ENCODE data around the gene FYN.

The FYN gene

DNA sequence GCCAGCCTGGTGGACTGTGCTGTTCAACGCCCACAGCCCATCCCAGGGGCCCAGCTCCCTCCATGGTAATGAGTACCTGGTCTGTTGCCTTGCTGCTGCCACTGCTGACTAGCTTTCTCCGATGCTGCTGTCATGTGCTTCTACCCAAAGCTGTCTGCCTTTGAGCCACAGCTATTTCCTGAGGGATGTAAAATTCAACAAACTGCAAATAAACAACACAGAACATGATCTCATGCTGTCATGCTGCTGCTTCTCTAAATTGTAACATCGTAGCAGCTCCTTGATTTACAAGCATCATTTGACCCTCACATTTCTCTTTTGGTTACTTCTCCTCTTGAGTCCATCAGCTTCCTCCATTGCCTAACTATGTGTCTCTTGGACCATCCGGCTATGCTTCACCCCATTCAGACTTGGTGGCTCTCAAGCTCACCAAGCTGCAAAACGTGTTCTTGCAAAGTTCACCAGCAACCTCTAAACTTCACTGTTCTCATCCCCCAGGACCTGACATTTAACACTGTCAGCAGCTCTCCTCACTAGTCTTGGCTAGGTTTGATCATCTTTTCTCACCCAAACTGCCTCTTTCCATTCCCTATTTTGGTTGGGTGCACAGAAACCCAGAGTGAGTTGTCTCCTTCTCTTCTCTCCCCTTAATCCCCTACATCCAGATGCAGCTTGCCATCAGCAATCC is 54.6 kb downstream of the FYN start:
- 92 to 94% methylated on average over 5 of the region's 5 CpGs for WGBS, 2 experiments (ENCODE audit: insufficient coverage in 2 of 2)
- no peak overlapping the region for H3K27ac ChIP-seq (ENCODE audit: low read depth, low read length, severe bottlenecking)
- H3K9me3 ChIP-seq (ENCODE audit: control insufficient read depth, low read length) = peaks cover 8% of the 10 kb centered on the region
- H3K4me1 ChIP-seq (ENCODE audit: control insufficient read depth, insufficient read depth, low read length, poor library complexity, severe bottlenecking) = peaks cover 8% of the 10 kb centered on the region
- peaks cover 23% of the 10 kb centered on the region for H3K36me3 ChIP-seq (ENCODE audit: control insufficient read depth, insufficient read depth, low read length)
- H3K4me3 ChIP-seq (ENCODE audit: extremely low read depth, insufficient read depth, low read length, poor library complexity, severe bottlenecking) = no peak overlapping the region

DNA sequence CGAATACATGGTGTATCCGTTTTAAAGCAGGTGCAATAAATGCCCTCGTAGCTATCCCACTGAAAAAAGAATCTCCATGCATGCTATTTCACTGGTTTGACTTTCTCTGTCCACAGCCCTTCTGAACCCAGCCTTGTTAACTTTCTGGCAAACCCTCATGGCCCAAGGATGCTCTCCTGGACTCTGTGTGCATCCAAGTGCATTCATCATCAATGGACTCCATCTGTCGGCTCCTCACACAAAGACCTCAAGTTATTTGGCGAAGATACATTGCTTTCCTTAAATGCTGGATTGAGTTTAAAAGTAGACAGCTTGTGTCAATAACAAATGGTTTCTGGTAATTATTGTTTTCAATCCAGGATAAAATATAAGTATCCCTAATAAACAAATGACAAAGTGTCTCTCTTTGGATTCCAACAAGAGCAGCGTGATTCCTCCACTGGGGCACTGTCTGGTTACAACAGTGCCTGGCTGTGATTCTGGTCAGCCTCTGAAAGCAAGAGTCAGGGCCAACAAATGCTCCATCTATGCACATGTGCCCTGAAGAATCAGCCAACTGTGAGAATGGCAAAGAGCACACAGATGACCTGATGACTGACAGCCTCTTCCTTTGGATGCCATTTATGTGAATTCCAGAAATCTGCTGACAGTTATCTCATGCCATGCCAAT is 55.7 kb downstream of the FYN start:
- Histone ChIP-seq H3K27ac (ENCODE audit: low read depth, low read length, severe bottlenecking) (no peak overlapping the region), H3K9me3 (ENCODE audit: control insufficient read depth, low read length) (peaks cover 8% of the 10 kb centered on the region), H3K4me1 (ENCODE audit: control insufficient read depth, insufficient read depth, low read length, poor library complexity, severe bottlenecking) (no peaks in the 10 kb centered on the region), H3K36me3 (ENCODE audit: control insufficient read depth, insufficient read depth, low read length) (peaks cover 29% of the 10 kb centered on the region), H3K4me3 (ENCODE audit: extremely low read depth, insufficient read depth, low read length, poor library complexity, severe bottlenecking) (no peak overlapping the region)
- WGBS, 2 experiments (ENCODE audit: insufficient coverage in 2 of 2) = 95 to 98% methylated on average over 4 to 5 of the region's 6 CpGs

DNA sequence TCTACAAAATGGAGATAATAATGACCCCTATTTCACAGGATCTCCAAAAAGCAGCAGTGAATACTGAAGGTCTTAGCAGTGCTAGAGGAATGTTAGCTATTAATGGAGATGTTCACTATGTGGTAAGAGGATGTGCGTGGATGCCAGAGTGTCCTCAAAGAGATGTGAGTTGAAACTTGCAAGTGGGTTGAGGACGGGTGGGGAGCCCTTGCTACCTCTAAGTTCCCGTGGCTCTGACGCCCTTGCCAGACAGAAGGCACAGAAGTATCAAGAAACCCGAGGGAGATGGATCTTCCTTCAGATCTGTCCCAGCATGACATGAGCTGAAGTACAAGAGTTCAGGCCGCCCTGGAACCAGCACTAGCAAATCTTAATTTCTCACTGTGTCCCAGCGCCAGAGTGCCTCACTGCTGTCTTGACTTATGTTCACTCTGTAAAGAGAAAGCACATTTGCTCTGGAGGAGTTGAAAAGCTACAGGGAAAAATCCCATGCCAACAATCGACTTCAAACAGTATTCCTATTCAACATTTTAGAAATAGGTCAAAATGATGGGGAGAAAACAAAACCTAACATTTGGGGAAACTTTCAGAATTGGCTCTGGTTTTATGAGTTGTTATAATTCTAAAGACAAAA is 59.5 kb downstream of the FYN start:
- Histone ChIP-seq H3K4me1 (ENCODE audit: control insufficient read depth, insufficient read depth, low read length, poor library complexity, severe bottlenecking) (peaks cover 4% of the 10 kb centered on the region), H3K36me3 (ENCODE audit: control insufficient read depth, insufficient read depth, low read length) (peaks cover 30% of the 10 kb centered on the region), H3K9me3 (ENCODE audit: control insufficient read depth, low read length) (no peaks in the 10 kb centered on the region), H3K27ac (ENCODE audit: low read depth, low read length, severe bottlenecking) (no peak overlapping the region), H3K4me3 (ENCODE audit: extremely low read depth, insufficient read depth, low read length, poor library complexity, severe bottlenecking) (no peak overlapping the region)
- WGBS, 2 experiments (ENCODE audit: insufficient coverage in 2 of 2) = 81 to 88% methylated on average over 7 of the region's 8 CpGs

DNA sequence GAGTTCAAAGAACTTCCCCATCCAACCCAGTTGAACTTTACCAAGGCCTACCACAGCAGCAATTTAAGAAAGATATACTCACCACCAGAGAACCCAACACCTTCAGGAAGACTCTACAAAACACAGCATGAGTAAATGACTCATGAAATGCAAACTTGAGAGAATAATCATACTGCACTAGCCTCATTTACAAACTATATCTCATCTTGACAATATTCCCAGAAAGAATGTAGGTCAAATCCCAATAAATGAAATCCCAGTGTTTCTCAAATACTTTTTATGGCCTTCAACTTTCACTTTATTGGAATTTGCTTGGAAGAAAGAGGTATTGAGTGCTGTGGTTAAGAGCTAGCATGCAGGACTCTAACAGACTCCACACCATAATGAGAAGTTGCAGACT is 60.0 kb downstream of the FYN start:
- peaks cover 4% of the 10 kb centered on the region for H3K4me1 ChIP-seq (ENCODE audit: control insufficient read depth, insufficient read depth, low read length, poor library complexity, severe bottlenecking)
- H3K4me3 ChIP-seq (ENCODE audit: extremely low read depth, insufficient read depth, low read length, poor library complexity, severe bottlenecking) = no peak overlapping the region
- no peaks in the 10 kb centered on the region for H3K9me3 ChIP-seq (ENCODE audit: control insufficient read depth, low read length)
- no peak overlapping the region for H3K27ac ChIP-seq (ENCODE audit: low read depth, low read length, severe bottlenecking)
- H3K36me3 ChIP-seq (ENCODE audit: control insufficient read depth, insufficient read depth, low read length) = peaks cover 25% of the 10 kb centered on the region

DNA sequence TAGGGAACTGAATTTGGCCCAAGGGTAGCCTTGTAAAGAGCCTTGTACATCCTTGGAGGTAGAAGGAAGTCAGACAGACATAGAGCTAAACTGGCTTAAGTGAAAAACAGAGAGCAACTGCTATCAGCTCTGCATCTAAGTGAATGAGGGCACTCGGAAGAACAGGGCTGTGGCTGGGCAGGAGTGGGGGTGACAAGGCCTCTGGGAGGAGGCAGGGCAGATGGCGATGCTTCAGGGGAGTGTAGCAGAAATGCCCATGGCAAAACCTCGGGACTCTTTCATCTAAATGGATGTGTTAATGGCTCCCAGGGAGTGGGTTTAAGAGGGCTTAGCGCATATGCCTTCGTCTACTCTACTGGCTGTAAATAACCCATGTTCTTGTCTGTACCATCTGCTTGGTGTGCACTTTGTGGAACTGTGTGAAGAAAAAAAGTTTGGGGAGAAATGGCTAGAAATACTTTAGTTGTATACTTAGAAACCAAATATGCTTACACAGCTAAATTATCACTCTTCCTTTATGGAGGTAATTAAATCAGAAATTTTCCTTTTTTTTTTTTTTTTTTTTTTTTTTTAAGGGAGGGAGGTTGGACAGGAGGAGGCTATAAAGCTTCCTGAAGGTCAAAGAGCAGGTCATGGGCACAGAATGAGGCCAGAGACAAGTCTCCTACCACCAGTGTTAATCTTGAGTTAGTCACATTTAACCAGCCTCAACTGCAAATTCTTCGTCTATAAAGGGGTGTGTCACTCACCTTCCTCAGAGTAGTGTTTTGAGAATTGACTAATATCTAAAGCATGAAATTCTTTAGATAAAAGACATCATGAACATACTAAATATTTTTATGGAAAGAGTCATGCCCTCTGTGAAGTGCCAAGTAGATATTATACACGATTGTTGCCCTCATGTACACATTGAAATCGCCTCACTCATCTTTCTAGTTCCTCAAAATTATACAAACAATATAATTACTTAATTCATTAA is 60.9 kb downstream of the FYN start:
- Histone ChIP-seq H3K4me3 (ENCODE audit: extremely low read depth, insufficient read depth, low read length, poor library complexity, severe bottlenecking) (no peak overlapping the region), H3K36me3 (ENCODE audit: control insufficient read depth, insufficient read depth, low read length) (peaks cover 25% of the 10 kb centered on the region), H3K4me1 (ENCODE audit: control insufficient read depth, insufficient read depth, low read length, poor library complexity, severe bottlenecking) (peaks cover 4% of the 10 kb centered on the region), H3K27ac (ENCODE audit: low read depth, low read length, severe bottlenecking) (no peak overlapping the region), H3K9me3 (ENCODE audit: control insufficient read depth, low read length) (no peaks in the 10 kb centered on the region)
- WGBS, 2 experiments (ENCODE audit: insufficient coverage in 2 of 2) = 60 to 75% methylated on average over 4 to 5 of the region's 8 CpGs

DNA sequence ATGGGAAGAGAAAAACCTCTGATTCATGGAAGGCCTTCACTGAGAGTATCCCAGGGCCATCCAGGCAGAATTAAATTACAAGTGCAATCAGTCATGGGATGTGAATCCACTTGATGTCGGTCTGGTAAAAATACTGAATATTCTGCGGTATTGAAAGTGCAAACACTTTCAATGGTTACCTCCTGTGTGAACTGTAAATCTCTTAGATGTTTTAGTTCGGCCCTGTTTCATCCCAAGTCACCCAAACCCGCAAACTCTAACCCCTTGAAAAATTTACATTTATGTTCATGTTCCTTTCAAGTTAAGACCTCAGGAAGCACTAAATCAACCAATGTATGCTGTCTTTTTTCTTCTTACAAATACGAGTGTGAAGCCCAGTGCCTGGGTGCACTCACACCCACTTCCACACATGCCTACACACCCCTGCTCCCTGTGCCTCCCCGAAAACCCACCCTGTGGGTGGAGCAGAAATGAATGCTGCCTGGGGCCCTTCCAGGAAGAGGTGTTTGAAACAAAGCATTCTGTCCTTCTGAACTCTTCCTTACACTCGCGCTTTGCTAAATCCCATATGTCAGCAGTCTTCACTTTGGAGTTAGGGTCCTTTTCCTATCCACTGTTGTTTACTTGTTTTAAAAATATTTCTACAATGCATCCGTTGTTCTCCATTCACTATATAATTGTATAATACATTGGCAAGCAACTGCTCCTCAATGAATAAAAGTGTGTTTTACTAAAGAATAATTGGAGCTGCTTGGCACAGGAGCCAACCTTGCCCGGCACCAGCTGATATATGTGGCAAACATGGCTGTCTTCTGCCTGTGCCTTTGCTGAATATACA is 62.7 kb downstream of the FYN start:
- 83 to 93% methylated on average over 6 of the region's 10 CpGs for WGBS, 2 experiments (ENCODE audit: insufficient coverage in 2 of 2)
- peaks cover 30% of the 10 kb centered on the region for H3K36me3 ChIP-seq (ENCODE audit: control insufficient read depth, insufficient read depth, low read length)

DNA sequence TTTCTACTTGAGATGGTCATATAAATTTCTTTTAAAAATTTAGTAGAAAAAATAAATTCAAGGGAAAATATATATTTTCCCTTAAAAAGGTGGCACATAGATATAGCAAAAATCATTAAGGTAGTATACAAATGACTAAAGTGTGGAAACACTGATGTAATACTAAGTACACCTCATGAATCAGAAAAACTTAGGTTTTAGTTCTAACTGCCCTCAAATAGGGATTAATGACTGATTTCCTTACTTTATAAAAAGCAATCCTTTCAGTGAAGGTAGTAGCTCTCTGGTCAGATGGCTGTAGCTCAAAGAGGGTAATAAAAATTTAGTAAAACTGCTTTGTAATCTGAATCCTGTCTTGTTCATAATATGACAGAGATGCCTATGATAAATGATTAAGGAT is 63.5 kb downstream of the FYN start:
- no peaks in the 10 kb centered on the region for H3K9me3 ChIP-seq (ENCODE audit: control insufficient read depth, low read length)
- peaks cover 28% of the 10 kb centered on the region for H3K36me3 ChIP-seq (ENCODE audit: control insufficient read depth, insufficient read depth, low read length)
- H3K27ac ChIP-seq (ENCODE audit: low read depth, low read length, severe bottlenecking) = no peak overlapping the region
- no peak overlapping the region for H3K4me3 ChIP-seq (ENCODE audit: extremely low read depth, insufficient read depth, low read length, poor library complexity, severe bottlenecking)
- H3K4me1 ChIP-seq (ENCODE audit: control insufficient read depth, insufficient read depth, low read length, poor library complexity, severe bottlenecking) = peaks cover 24% of the 10 kb centered on the region

More for the DNA sequence above, 62.7 kb downstream of the FYN start:
- Histone ChIP-seq H3K9me3 (ENCODE audit: control insufficient read depth, low read length) (no peaks in the 10 kb centered on the region), H3K4me3 (ENCODE audit: extremely low read depth, insufficient read depth, low read length, poor library complexity, severe bottlenecking) (no peak overlapping the region), H3K4me1 (ENCODE audit: control insufficient read depth, insufficient read depth, low read length, poor library complexity, severe bottlenecking) (peaks cover 17% of the 10 kb centered on the region), H3K27ac (ENCODE audit: low read depth, low read length, severe bottlenecking) (no peak overlapping the region)

DNA sequence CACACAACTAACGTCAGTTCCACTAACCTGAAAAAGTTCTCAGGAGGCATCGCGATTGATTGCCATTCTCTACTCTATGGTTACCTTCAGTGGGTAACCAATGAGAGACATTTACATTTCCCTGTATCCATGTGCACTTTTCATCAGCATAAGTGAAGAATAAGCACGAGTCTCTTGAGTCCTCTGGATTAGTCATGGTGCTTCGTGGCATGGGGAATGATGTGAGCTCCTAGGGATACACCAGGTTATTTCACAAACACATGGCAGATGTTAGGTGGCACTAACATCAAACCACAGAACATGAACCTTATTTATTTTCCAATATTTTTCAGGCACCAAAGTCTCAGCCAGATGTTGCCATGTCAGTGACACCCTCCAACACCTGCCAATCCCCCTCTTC is 64.0 kb downstream of the FYN start:
- H3K27ac ChIP-seq (ENCODE audit: low read depth, low read length, severe bottlenecking) = no peak overlapping the region
- WGBS, 2 experiments (ENCODE audit: insufficient coverage in 2 of 2) = 87 to 95% methylated on average over 3 to 4 of the region's 5 CpGs
- H3K36me3 ChIP-seq (ENCODE audit: control insufficient read depth, insufficient read depth, low read length) = peaks cover 28% of the 10 kb centered on the region
- no peak overlapping the region for H3K4me3 ChIP-seq (ENCODE audit: extremely low read depth, insufficient read depth, low read length, poor library complexity, severe bottlenecking)
- H3K9me3 ChIP-seq (ENCODE audit: control insufficient read depth, low read length) = no peaks in the 10 kb centered on the region
- peaks cover 25% of the 10 kb centered on the region for H3K4me1 ChIP-seq (ENCODE audit: control insufficient read depth, insufficient read depth, low read length, poor library complexity, severe bottlenecking)

DNA sequence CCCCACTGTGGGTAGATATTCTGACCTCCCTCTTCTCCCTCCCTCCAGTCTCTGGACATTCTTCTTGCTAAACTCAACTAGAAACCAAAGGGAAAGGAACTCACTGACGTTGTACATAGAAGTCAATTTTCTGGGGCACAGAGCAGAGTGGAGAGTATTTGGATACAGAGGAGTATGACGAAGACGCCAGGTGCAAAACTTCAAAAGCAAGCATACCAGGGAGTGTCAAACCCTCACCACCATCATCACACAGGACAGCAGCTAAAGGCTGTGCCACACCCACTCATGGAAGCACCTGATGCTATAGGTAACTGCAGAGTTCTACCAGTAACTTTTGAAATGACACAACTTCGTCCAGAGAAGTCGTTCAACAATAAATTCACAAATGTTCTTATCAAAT is 64.8 kb downstream of the FYN start:
- Histone ChIP-seq H3K27ac (ENCODE audit: low read depth, low read length, severe bottlenecking) (no peak overlapping the region), H3K9me3 (ENCODE audit: control insufficient read depth, low read length) (no peaks in the 10 kb centered on the region), H3K4me1 (ENCODE audit: control insufficient read depth, insufficient read depth, low read length, poor library complexity, severe bottlenecking) (peaks cover 25% of the 10 kb centered on the region), H3K36me3 (ENCODE audit: control insufficient read depth, insufficient read depth, low read length) (peaks cover 29% of the 10 kb centered on the region), H3K4me3 (ENCODE audit: extremely low read depth, insufficient read depth, low read length, poor library complexity, severe bottlenecking) (no peak overlapping the region)
- 88% methylated on average over 1 of the region's 5 CpGs; no CpG with 5 or more reads in 1 of the 2 experiments for WGBS, 2 experiments (ENCODE audit: insufficient coverage in 2 of 2)
